ENCODE measurements around the gene CDCA8. TPM values are rescaled to one million over a fixed set of nuclear protein-coding genes. Genes with fewer than 3 reads are reported as not detected.

CDCA8 gene
- total RNA-seq, 4 donors from 2014 or later, result 0.18 to 5.9 TPM; not detected in 2

- Histone ChIP-seq H3K9me3 (no peaks in the 10 kb centered on the region), H3K36me3 (no peaks in the 10 kb centered on the region), H3K4me1 (no peaks in the 10 kb centered on the region), H3K4me3 (no peak overlapping the region), H3K27me3 (no peaks in the 10 kb centered on the region), H3K27ac (no peak overlapping the region)
- DNase-seq, result no peak
- no peak for TF ChIP-seq POLR2A (IDR thresholded peaks at IDR 0.05)
- no peak for TF ChIP-seq CTCF (IDR thresholded peaks at IDR 0.05)
- intact Hi-C loops (cut with DNase I; ENCODE audit: low total_unique reads), result no loop called here
These were observed 21.9 kb downstream of the CDCA8 start for GRCh38 chr1:37714226-37714625.

DNA sequence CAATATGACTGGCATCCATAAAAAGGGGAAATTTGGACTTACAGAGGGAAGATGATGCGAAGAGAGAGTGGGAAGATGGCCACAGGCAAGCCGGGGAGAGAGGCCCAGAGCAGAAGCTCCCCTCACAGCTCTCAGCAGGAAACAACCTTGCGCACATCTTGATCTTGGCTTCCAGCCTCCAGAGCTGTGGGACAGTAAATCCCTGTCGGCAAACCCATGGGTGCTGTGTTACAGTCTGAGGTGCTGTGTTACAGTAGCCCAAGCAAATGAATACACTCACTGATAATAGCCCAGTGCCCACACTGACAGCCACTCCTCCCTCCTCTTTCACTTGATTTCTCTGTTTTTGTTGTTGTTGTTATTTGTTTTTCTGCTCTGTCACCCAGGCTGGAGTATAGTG lies 22.4 kb downstream of the CDCA8 start:
- intact Hi-C loops (cut with DNase I; ENCODE audit: low total_unique reads), result no loop called here
- H3K36me3 ChIP-seq, result no peaks in the 10 kb centered on the region

GRCh38 chr1:37716321-37716720 lies 24.0 kb downstream of the CDCA8 start:
- DNase-seq, result no peak
- Histone ChIP-seq H3K9me3 (no peaks in the 10 kb centered on the region), H3K27ac (no peak overlapping the region), H3K4me1 (no peaks in the 10 kb centered on the region), H3K27me3 (no peaks in the 10 kb centered on the region), H3K36me3 (no peaks in the 10 kb centered on the region), H3K4me3 (no peak overlapping the region)
- intact Hi-C loops (cut with DNase I; ENCODE audit: low total_unique reads), result no loop called here
- TF ChIP-seq CTCF (IDR thresholded peaks at IDR 0.05), result no peak
- TF ChIP-seq POLR2A (IDR thresholded peaks at IDR 0.05), result no peak

More for the DNA sequence above, 22.4 kb downstream of the CDCA8 start:
- Histone ChIP-seq H3K4me3 (no peak overlapping the region), H3K27ac (no peak overlapping the region), H3K27me3 (no peaks in the 10 kb centered on the region), H3K9me3 (no peaks in the 10 kb centered on the region), H3K4me1 (no peaks in the 10 kb centered on the region)
- TF ChIP-seq CTCF (IDR thresholded peaks at IDR 0.05) (no peak), POLR2A (IDR thresholded peaks at IDR 0.05) (no peak)
- no peak for DNase-seq

DNA sequence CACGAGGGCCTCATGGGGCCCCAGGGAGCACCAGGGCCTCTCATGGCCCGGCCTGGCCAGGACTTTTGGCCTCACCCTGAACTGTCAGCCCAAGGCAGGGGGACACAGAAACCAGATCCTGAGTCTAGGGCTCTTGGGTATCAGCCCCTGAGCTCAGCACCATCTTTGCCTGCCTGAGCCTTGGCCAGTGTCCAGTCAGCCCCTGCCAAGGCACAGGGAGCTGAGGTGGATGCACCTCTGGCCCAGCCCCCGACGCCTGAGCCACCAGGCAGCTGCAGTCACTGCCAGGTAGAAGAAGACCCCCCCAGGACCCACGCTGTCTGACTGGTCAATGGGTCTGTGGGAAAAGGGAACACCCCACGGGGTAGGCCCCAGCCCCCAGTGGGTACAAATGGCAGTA lies 25.3 kb downstream of the CDCA8 start:
- no peaks in the 10 kb centered on the region for H3K27me3 ChIP-seq
- DNase-seq, result no peak
- no peaks in the 10 kb centered on the region for H3K9me3 ChIP-seq
- TF ChIP-seq CTCF (IDR thresholded peaks at IDR 0.05) (no peak), POLR2A (IDR thresholded peaks at IDR 0.05) (no peak)
- H3K4me1 ChIP-seq, result no peaks in the 10 kb centered on the region
- intact Hi-C loops (cut with DNase I; ENCODE audit: low total_unique reads), result no loop called here
- no peak overlapping the region for H3K27ac ChIP-seq
- no peak overlapping the region for H3K4me3 ChIP-seq
- no peaks in the 10 kb centered on the region for H3K36me3 ChIP-seq

DNA sequence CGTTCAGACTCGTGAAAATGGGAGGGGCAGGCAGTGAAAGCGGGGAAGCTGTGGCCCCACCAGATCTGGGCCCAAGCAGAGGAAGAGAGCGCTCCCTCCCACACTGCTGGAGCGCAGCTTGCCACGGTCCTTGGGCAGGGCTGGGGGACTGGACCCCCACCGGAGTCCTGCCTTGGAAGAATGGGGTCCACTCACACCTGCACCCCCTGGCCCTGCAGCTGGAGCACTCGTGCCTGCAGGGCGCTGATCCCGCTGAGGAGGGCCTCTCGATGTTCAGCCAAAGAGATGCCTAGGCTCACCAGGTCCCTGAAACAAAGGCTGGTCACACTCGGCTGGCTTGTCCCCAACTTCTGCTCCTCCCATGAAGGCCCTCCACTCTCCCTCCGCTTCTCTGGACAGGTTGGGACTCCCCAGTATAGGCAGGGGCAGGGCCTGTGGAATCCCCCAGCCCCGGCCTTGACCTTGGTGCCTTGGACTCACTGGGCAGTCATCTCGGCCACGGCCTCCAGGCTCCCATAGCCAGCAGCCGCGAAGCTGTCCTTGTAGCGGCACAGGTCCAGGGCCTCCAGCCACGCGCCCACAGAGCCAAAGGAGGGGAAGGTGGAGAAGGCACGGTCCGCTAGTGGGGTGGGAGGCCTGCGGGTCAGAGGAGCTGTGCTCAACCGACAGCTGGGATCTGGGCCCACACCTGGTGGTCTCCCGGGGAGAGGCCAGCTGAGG lies 26.0 kb downstream of the CDCA8 start:
- DNase-seq, result no peak
- H3K27ac ChIP-seq, result no peak overlapping the region
- no peaks in the 10 kb centered on the region for H3K27me3 ChIP-seq
- no peak overlapping the region for H3K4me3 ChIP-seq
- no peak for TF ChIP-seq CTCF (IDR thresholded peaks at IDR 0.05)
- no peak for TF ChIP-seq POLR2A (IDR thresholded peaks at IDR 0.05)
- H3K36me3 ChIP-seq, result no peaks in the 10 kb centered on the region
- no peaks in the 10 kb centered on the region for H3K9me3 ChIP-seq
- intact Hi-C loops (cut with DNase I; ENCODE audit: low total_unique reads), result no loop called here
- H3K4me1 ChIP-seq, result no peaks in the 10 kb centered on the region

Data from uterus (tissue), 4 donors.